HG03135 (cell line): Measurements from ENCODE around the gene ZNF366.
A peak's percentile ranks its signal among the peaks of the same experiment; 100 is the strongest.

Source experiments
- ATAC-seq: cut with Tn5 transposase; IDR thresholded peaks from one replicate; pipeline ENCODE4 v1.9.1; 2021; ENCODE audit warnings: mild to moderate bottlenecking, moderate library complexity; ENCODE audit not compliant: unreplicated experiment

The ZNF366 gene

DNA sequence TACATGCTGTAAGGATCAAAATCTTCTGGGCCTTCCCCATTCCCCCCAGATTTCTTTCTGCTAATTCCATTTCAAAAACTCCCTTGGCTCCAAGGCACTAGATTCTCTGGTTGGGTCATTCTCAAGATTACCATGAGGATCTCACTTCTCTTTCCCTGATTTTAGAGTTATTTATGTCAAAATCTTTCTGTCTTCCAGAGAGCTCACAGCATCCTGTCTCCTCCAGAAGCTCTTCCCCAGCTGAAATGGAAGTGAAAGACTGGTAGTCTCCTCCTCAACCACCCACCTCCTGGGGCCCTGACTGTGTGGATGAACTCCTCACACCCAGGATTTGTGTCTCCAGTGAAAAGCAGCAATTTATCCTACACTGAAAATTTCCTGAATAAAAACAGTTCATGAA is 11.9 kb upstream of the ZNF366 start:
- ATAC-seq: no peak

- no peak for ATAC-seq
Observed at GRCh38 chr5:72518001-72518683, 10.9 kb upstream of the ZNF366 start.

GRCh38 chr5:72516916-72517315 is 9.7 kb upstream of the ZNF366 start:
- no peak for ATAC-seq

- ATAC-seq: no peak
Observed at GRCh38 chr5:72515211-72515610, 8.0 kb upstream of the ZNF366 start.

GRCh38 chr5:72512593-72512860 is 5.3 kb upstream of the ZNF366 start:
- ATAC-seq: no peak

DNA sequence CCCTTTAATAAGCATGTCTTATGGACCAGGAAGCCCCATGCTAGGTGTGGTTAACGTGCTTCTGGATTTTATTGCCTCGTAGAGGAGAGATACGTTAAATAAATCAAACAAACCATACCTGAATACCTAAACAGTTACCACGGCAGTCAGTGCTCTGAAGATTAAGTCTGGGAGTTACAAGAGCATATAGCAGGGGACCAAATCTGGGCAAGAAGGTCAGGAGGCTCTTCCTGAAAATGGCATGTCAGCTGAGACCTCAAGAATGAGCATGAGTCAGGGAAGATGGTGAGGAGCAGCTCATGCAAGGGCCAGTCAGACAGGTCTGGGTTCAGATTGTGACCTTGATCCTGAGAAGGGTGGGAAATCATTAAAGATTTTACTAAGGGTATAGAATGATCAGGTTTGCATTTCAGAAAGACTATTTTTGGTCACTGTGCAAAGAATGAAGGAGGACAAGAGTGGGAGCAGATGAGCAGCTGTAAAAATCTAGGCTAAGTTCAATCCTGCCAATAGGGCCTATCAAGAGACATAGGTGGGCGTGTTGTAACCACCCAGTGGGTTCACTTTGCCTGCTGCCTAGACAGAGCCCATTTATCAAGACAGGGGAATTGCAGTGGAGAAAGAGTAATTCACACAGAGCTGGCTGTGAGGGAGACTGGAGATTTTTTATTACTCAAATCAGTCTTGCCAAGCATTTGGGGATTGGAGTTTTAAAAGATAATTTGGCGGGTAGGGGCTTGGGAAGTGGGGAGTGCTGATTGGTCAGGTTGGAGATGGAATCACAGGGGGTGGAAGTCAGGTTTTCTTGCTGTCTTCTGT is 4.8 kb upstream of the ZNF366 start:
- no peak for ATAC-seq

DNA sequence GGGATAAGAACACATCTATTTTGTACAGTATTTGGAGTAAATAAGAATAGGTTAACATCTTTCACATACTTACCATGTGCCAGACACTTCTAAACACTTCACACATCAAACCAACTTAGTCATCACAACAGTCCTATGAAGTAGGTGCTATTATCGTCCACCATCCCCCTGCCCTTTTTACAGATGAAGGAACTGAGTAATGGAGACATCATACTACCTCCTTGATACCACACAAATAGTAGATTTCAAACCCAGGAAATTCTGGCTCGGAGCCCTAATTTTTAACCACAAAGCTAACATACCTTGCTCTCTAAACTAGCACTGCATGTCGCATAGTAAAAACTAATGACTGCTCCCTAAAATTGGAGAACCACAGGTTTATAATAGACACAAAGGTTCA is 4.2 kb upstream of the ZNF366 start:
- no peak for ATAC-seq

- no peak for ATAC-seq
Observed at GRCh38 chr5:72510610-72511181, 3.5 kb upstream of the ZNF366 start.

GRCh38 chr5:72509401-72509800 is 2.2 kb upstream of the ZNF366 start:
- no peak for ATAC-seq

DNA sequence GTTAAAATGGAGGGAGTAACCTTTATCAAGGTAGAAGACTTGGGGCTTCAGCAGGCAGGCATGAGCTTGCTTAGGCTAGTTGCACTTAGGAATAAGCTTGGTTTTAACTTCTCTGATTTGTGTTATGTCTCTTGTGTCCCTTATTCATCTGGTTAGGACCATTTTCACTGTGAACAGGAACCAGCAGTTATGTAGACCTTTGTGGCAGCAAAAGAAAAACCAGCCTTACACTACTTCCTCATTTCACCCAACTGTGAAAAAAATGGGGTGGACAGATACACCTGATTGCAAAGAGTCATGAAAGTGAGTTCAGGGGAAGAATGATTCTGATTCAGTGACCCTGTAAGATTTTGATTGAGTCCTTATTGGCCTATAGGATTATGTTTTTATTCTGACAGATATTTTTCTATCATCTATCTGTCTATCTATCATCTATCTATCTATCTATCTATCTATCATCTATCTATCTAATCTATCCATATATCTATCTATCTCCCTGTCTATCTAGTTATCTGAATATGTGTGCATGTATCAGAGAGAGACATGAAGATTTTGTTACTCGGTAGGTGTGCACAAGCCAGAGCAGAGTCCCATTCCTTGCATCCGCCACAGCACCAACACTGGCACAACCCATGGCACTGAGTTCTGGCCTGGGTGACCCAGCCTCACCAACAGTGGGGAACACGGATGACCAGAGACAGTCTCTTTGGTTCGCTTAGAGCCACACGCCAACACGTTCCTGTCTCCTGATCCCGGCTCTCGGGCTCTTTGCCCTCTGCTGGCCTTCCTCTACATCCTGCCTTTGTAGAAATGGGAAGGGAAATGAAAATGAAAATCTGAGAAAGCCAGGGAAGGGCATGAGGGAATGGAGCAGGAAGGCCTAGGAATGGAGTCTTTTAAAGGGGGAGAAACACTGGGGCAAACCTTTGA is 1.3 kb upstream of the ZNF366 start:
- peak; percentile 91 for ATAC-seq

GRCh38 chr5:72507907-72508238 is 663 bp upstream of the ZNF366 start:
- no peak for ATAC-seq

GRCh38 chr5:72506158-72506549 is 1.1 kb downstream of the ZNF366 start:
- ATAC-seq: no peak

DNA sequence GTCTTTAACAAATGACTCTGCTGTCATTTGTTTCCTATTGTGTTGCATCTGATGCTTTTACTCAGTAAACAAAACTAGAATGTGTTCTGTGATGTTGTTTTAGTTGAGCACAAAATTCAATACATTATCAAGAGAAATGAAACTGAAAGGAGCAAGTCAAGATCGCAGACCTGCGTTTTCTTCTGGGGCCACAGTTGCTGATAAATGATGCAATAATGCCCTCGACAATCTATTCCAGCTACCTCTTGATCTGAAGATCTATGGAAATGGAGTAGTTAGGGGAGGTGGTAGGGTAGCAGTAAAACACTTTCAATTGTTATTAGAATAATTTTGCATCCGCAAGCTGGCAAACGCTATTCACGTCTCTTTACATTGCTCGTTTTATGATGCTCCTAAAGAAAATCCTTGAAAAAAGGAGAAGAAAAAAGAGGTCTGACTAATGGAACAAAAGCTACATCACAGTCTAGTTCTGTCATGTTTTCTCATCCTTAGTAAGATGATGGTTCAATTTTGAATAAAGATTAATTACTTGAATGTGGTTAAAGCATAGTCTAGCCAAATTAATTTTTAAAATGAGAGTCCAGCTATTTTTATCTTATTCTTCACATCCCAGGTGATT is 1.6 kb downstream of the ZNF366 start:
- no peak for ATAC-seq

DNA sequence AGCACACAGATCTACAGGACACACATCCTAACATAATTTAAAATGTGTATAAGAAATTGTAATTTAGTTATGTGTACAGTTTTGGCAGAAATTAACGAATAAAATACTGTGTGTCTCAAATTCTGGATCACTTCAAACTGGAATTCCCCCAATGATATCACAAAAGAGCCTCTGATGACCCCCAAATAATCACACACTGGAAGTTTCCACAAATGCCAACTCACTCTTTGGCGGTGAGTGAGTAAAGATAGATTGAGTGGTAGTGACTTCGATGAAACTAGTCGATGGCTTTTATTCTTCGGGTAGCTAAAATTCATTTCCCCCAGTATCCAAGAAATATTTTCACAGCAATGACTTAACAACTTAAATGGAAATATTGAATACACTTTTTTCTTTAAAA is 2.2 kb downstream of the ZNF366 start:
- no peak for ATAC-seq

DNA sequence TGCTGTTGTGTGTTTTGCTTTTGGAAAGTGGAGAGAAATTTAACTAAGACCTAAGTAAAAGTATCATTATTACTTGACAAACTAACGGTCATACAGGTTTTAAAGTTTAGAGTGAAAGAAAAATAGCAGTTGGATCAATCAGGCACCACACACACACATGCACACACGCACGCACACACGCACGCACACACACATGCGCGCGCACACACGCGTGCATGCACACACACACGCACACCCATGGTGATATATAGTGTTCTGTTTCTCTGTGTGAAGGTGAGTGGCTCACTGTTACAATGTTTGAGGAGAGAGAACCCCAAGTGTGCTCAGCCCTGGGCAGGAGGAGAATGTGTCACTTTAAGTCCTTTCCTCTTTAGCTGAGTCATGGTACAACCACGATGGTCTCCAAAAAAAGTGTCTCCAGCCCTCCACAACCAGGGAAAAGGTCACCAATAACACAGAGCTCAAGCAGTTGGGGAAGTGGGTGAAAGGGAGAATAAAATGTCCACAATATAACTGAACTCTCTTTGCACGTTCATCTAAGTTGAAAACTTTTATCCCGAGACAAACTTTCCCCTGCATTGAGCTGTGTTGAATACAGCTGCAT is 3.2 kb downstream of the ZNF366 start:
- ATAC-seq: no peak

DNA sequence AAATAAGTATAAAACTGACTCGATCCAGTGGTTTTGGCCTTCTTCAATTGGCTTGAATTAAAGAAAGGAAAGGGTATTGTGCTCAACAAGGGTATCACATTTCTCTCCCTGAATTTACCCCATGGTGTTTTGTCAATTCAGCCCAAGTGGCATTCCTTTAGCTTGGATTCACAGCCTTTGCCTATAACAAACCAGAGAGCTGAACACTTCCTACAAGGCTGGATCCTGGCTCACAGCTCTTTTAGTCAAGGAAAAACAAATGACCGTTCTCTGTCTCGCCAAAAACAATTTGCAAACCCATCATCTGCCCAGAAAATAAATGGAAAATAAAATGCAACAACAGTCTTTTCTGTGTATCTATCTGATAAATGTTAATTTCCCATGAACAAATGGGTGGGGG is 5.7 kb downstream of the ZNF366 start:
- no peak for ATAC-seq

- no peak for ATAC-seq
Observed at GRCh38 chr5:72499730-72500129, 7.5 kb downstream of the ZNF366 start.

DNA sequence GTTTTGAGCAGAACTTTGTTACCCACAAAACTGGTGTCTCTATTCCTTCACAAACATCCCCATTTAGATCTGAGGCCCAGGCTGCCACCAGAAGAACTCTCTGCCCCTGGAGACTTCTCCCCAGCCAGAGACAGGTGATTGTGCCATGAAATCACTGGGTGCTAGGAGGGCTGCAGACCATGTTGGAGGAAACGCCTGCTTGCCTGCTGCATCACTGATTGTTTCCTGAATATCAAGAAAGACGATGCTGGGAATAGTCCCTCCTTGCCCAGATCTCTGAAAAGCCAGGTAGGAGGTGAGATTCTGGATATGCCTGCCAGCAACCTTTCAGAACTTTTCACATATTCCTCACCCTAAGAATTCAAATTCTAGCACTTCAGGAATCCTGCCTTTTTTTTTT is 8.1 kb downstream of the ZNF366 start:
- ATAC-seq: no peak

DNA sequence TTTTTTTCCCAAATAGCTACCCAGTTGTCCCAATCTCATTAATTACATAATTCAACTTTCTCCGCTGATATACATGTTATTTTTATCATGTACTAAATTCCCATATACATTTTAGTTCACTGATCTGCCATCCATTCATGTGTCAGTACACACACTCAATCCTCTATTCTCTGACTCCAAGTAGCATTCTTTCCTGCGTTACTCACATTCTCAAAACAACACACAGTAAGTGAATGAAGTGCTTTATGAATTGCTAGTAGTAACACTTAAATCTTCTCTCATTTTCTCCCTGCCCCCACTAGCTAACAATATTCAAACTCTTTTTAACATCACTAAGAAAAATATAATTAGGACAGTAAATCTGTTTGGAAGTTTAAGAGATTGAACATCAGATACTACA is 8.9 kb downstream of the ZNF366 start:
- ATAC-seq: no peak

DNA sequence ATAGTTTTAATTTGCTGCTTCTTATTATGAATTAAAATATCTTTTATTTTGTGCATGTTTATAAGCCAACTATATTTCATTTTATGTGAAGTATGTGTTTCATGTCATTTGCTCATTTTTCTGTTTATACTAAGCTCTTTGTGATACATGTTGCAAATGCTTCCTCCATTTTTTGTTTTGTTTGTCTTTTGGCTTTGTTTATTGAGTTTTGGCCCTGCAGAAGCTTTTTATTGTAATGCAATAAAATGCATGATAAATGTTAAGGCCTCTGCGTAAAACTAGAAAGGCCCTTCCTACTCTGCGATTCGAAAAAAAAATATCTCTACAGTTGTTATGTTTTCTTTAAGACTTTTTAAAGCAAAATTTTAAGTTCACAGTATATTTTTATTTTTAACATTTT is 9.4 kb downstream of the ZNF366 start:
- no peak for ATAC-seq

DNA sequence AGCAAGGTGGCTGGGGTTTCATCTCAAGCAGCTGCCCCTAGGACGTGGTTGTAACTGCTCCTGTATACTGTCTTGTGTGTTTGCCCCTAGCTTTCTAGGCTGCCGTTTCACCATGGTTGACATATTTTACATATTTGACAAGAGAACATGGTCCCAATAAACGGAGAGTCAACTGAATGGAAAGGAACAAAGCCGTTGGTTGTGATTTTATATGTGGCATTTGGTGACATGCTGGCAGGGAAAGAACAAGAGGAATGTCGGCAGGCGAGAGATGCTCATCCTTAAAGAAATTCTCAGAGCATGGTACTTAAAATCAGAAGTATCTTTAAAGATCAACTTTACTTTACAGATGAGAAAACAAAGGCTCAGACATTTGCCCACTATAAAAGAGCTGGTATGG is 11.8 kb downstream of the ZNF366 start:
- ATAC-seq: no peak
